HepG2 (cell line): Measurements from ENCODE around the gene OSBPL8. TPM values are rescaled to one million over a fixed set of nuclear protein-coding genes. Genes with fewer than 3 reads are reported as not detected.

Source experiments
- CBFB ChIP-seq: sonication (generic); formaldehyde crosslinking; IDR thresholded peaks from 2 replicates; pipeline ENCODE4 v1.4.0; 2020; ENCODE audit warnings: missing genetic modification reagents
- DNMT1 ChIP-seq: sonication (generic); formaldehyde crosslinking; IDR thresholded peaks from 2 replicates; pipeline ENCODE4 v1.5.1; 2020; ENCODE audit warnings: mild to moderate bottlenecking, missing genetic modification reagents
- IKZF4 ChIP-seq: sonication (generic); formaldehyde crosslinking; IDR thresholded peaks from 2 replicates; pipeline ENCODE4 v1.5.1; 2020; ENCODE audit warnings: borderline replicate concordance, mild to moderate bottlenecking, low read depth, missing genetic modification reagents; ENCODE audit errors: not compliant biosample characterization
- MAZ ChIP-seq, 2 experiments: sonication (generic) in 1 of 2; formaldehyde crosslinking in 1 of 2; IDR thresholded peaks; 2 replicates each; pipeline versions ENCODE4 v1.5.0 to v1.6.1; 2012 to 2020; ENCODE audit warnings: low read depth in 2 of 2, mild to moderate bottlenecking in 2 of 2, borderline replicate concordance in 1 of 2, improper control_type of control experiment in 1 of 2, low read length in 1 of 2, missing genetic modification reagents in 1 of 2, moderate library complexity in 1 of 2
- SETDB1 ChIP-seq: sonication (generic); formaldehyde crosslinking; IDR thresholded peaks from 2 replicates; pipeline ENCODE4 v1.5.1; 2020; ENCODE audit warnings: missing genetic modification reagents, mild to moderate bottlenecking, borderline replicate concordance
- SMAD3 ChIP-seq: sonication (generic); formaldehyde crosslinking; IDR thresholded peaks from 2 replicates; pipeline ENCODE4 v1.4.0; 2020; ENCODE audit warnings: missing genetic modification reagents
- SYNCRIP ChIP-seq: fragments of 200-400 bp; formaldehyde crosslinking; IDR thresholded peaks from 2 replicates; pipeline ENCODE4 v1.6.1; 2018; ENCODE audit warnings: mild to moderate bottlenecking, low read depth, low read length; ENCODE audit not compliant: insufficient read depth
- TCF7 ChIP-seq: sonication (generic); IDR thresholded peaks from 2 replicates; pipeline ENCODE4 v1.6.1; 2016; ENCODE audit warnings: antibody characterized with exemption, low read depth
- YY1 ChIP-seq: IDR thresholded peaks from 2 replicates; pipeline ENCODE4 v1.6.1; 2011; ENCODE audit warnings: low read length, low read depth, moderate library complexity, mild to moderate bottlenecking; ENCODE audit not compliant: insufficient read depth, insufficient replicate concordance
- ZFY ChIP-seq: sonication (generic); formaldehyde crosslinking; IDR thresholded peaks from 2 replicates; pipeline ENCODE4 v1.4.0; 2020; ENCODE audit warnings: missing genetic modification reagents
- ZNF282 ChIP-seq: fragments of 450-650 bp; IDR thresholded peaks from 2 replicates; pipeline ENCODE4 v1.6.1; 2018; ENCODE audit not compliant: partially characterized antibody
- ZNF317 ChIP-seq: sonication (generic); formaldehyde crosslinking; IDR thresholded peaks from 2 replicates; pipeline ENCODE4 v1.5.0; 2020; ENCODE audit warnings: mild to moderate bottlenecking, missing genetic modification reagents
- ZNF747 ChIP-seq: sonication (generic); formaldehyde crosslinking; IDR thresholded peaks from 2 replicates; pipeline ENCODE4 v1.8.1; 2023; ENCODE audit warnings: missing genetic modification reagents, mild to moderate bottlenecking, borderline replicate concordance
- ZSCAN29 ChIP-seq: sonication (generic); formaldehyde crosslinking; conservative IDR thresholded peaks from 2 replicates; pipeline ENCODE4 v1.4.0; 2020; ENCODE audit warnings: mild to moderate bottlenecking, missing genetic modification reagents
- polyA plus RNA-seq, 8 experiments: library from polyadenylated mRNA; depleted of rRNA in 3 of 8; stranded (reverse) in 7 of 8; unstranded in 1 of 8; fragments of >200 nt; fragmentation: Illumina TruSeq in 4 of 8; extraction: Trizol in 4 of 8; gene quantifications; 2 replicates each; pipeline versions ENCODE4 v1.2.1 to v1.2.3, GENCODE V29; 2011 to 2016; ENCODE audit warnings: low read depth in 4 of 8, missing spikeins in 1 of 8, mixed read lengths in 1 of 8; ENCODE audit not compliant: insufficient read depth in 1 of 8
- total RNA-seq, 5 experiments: library from RNA; depleted of rRNA; stranded (reverse); fragments of >200 nt; fragmentation: Illumina TruSeq; extraction: Trizol; gene quantifications; 2 replicates each; pipeline ENCODE4 v1.2.3, GENCODE V29; 2016; ENCODE audit warnings: low read depth in 1 of 5
- TF ChIP-seq, protein P1 (sequence below): sonication (generic); formaldehyde crosslinking; IDR thresholded peaks from 2 replicates; pipeline ENCODE4 v1.5.1; 2020; ENCODE audit warnings: mild to moderate bottlenecking, missing genetic modification reagents, borderline replicate concordance
- TF ChIP-seq, protein P2 (sequence below): sonication (generic); formaldehyde crosslinking; IDR thresholded peaks from 2 replicates; pipeline ENCODE4 v1.4.0; 2020; ENCODE audit warnings: missing genetic modification reagents
- TF ChIP-seq, protein P3 (sequence below): sonication (generic); formaldehyde crosslinking; IDR thresholded peaks from 2 replicates; pipeline ENCODE4 v1.9.0; 2021; ENCODE audit warnings: missing genetic modification reagents, borderline replicate concordance
- TF ChIP-seq, protein P4 (sequence below): IDR thresholded peaks from 2 replicates; pipeline ENCODE4 v1.6.1; 2016; ENCODE audit warnings: mild to moderate bottlenecking

OSBPL8 gene
- total and polyA plus RNA-seq, 2 of the 13 experiments (the other 11 are each of a cell fraction or from before 2014, with no cell fraction given): 11.0 to 33.9 TPM

DNA sequence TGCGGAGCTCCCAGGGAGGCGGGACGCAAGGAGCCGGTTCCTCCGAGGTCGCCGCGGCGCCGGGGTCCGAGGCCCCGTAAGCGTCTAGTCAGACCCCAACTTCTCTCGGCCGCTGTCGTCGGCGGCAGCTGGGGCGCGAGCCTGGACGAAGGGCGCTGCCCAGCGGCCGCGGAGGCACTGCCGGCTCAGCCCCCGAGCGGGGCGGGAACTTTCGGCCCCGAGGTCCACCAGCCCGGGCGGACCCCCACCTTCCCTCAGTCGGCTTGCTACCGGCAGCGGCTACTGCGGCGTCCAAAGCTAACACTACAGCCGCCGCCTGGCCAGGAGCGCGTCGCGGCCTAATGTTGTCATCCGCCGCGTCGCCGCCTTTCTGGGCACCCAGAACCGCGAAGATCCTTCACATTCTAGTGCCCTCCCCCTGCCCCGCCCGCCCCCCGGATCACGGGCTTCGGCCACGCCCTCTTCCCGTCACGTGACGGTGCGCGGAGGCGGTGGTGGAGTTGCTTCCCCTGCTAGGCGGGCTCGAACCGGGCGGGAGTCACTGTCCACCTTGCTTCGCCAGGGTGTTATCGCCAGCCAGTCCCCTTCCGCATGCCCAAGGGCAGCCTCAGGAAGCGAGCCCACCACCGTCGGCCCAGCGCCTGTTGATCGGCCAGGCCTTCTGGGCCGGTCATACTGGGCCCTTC lies at the start of gene OSBPL8 (continued):
- TF ChIP-seq SYNCRIP: no peak
- peak; percentile 96; the same call in 1 of the 2 replicates for TF ChIP-seq DNMT1
- no peak for TF ChIP-seq ZSCAN29 (CRISPR knock-in tag)
- TF ChIP-seq TCF7: no peak
- no peak for TF ChIP-seq ZNF282
- peak; percentile 97 for TF ChIP-seq ZFY
- TF ChIP-seq SMAD3 (CRISPR knock-in tag): peak; percentile 73; the same call in 1 of the 2 replicates
- TF ChIP-seq SETDB1 (CRISPR knock-in tag): no peak
- TF ChIP-seq, protein P1, sequence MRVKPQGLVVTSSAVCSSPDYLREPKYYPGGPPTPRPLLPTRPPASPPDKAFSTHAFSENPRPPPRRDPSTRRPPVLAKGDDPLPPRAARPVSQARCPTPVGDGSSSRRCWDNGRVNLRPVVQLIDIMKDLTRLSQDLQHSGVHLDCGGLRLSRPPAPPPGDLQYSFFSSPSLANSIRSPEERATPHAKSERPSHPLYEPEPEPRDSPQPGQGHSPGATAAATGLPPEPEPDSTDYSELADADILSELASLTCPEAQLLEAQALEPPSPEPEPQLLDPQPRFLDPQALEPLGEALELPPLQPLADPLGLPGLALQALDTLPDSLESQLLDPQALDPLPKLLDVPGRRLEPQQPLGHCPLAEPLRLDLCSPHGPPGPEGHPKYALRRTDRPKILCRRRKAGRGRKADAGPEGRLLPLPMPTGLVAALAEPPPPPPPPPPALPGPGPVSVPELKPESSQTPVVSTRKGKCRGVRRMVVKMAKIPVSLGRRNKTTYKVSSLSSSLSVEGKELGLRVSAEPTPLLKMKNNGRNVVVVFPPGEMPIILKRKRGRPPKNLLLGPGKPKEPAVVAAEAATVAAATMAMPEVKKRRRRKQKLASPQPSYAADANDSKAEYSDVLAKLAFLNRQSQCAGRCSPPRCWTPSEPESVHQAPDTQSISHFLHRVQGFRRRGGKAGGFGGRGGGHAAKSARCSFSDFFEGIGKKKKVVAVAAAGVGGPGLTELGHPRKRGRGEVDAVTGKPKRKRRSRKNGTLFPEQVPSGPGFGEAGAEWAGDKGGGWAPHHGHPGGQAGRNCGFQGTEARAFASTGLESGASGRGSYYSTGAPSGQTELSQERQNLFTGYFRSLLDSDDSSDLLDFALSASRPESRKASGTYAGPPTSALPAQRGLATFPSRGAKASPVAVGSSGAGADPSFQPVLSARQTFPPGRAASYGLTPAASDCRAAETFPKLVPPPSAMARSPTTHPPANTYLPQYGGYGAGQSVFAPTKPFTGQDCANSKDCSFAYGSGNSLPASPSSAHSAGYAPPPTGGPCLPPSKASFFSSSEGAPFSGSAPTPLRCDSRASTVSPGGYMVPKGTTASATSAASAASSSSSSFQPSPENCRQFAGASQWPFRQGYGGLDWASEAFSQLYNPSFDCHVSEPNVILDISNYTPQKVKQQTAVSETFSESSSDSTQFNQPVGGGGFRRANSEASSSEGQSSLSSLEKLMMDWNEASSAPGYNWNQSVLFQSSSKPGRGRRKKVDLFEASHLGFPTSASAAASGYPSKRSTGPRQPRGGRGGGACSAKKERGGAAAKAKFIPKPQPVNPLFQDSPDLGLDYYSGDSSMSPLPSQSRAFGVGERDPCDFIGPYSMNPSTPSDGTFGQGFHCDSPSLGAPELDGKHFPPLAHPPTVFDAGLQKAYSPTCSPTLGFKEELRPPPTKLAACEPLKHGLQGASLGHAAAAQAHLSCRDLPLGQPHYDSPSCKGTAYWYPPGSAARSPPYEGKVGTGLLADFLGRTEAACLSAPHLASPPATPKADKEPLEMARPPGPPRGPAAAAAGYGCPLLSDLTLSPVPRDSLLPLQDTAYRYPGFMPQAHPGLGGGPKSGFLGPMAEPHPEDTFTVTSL (CRISPR knock-in tag): no peak
- TF ChIP-seq CBFB: no peak; the same call in 1 of the 2 replicates
- no peak for TF ChIP-seq IKZF4 (CRISPR knock-in tag)
- no peak for TF ChIP-seq YY1
- TF ChIP-seq MAZ (IDR thresholded peaks at IDR 0.05; ENCODE audit: borderline replicate concordance, low read depth, low read length): 0 out of 2 replicates have a peak, but pooled peaks have one; percentile 78
- peak; percentile 88 for TF ChIP-seq MAZ (CRISPR knock-in tag; IDR thresholded peaks at IDR 0.05; ENCODE audit: low read depth)
- TF ChIP-seq, protein P2, sequence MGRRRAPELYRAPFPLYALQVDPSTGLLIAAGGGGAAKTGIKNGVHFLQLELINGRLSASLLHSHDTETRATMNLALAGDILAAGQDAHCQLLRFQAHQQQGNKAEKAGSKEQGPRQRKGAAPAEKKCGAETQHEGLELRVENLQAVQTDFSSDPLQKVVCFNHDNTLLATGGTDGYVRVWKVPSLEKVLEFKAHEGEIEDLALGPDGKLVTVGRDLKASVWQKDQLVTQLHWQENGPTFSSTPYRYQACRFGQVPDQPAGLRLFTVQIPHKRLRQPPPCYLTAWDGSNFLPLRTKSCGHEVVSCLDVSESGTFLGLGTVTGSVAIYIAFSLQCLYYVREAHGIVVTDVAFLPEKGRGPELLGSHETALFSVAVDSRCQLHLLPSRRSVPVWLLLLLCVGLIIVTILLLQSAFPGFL (CRISPR knock-in tag): no peak
- TF ChIP-seq, protein P3, sequence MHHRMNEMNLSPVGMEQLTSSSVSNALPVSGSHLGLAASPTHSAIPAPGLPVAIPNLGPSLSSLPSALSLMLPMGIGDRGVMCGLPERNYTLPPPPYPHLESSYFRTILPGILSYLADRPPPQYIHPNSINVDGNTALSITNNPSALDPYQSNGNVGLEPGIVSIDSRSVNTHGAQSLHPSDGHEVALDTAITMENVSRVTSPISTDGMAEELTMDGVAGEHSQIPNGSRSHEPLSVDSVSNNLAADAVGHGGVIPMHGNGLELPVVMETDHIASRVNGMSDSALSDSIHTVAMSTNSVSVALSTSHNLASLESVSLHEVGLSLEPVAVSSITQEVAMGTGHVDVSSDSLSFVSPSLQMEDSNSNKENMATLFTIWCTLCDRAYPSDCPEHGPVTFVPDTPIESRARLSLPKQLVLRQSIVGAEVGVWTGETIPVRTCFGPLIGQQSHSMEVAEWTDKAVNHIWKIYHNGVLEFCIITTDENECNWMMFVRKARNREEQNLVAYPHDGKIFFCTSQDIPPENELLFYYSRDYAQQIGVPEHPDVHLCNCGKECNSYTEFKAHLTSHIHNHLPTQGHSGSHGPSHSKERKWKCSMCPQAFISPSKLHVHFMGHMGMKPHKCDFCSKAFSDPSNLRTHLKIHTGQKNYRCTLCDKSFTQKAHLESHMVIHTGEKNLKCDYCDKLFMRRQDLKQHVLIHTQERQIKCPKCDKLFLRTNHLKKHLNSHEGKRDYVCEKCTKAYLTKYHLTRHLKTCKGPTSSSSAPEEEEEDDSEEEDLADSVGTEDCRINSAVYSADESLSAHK (CRISPR knock-in tag): no peak
- TF ChIP-seq, protein P4, sequence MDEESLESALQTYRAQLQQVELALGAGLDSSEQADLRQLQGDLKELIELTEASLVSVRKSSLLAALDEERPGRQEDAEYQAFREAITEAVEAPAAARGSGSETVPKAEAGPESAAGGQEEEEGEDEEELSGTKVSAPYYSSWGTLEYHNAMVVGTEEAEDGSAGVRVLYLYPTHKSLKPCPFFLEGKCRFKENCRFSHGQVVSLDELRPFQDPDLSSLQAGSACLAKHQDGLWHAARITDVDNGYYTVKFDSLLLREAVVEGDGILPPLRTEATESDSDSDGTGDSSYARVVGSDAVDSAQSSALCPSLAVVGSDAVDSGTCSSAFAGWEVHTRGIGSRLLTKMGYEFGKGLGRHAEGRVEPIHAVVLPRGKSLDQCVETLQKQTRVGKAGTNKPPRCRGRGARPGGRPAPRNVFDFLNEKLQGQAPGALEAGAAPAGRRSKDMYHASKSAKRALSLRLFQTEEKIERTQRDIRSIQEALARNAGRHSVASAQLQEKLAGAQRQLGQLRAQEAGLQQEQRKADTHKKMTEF: peak; percentile 82; the same call in 1 of the 2 replicates
- TF ChIP-seq ZNF747: peak; percentile 87
- peak; percentile 79 for TF ChIP-seq ZNF317
